Measurements from ENCODE around the gene SLAIN2.
"Not testable (repeated sequence)": the region's sequence is repeated elsewhere in the genome, so short reads cannot be mapped to it uniquely, and the experiment has no call there.

The SLAIN2 gene

GRCh38 chr4:48445704-48446103 lies 104.4 kb downstream of the SLAIN2 start:
- no peak for DNase-seq

DNA sequence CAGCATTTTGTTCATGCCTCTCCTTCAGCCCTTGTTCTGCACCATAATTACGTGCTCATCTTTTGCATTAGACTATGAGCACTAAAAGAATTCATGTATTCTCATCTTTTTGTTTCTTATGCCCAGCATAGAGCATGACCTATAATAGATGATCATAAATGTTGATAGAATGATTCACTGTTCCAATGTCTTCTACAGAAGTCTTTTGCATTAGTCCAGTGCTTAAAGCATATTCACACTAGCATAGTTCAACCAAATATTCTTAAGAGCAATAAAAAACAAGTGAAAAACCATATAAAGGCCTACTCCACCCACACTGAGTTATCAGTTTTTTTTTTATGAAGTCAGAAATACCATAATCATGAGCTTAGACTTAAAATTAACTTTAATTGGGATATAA lies 105.3 kb downstream of the SLAIN2 start:
- no peak for DNase-seq

GRCh38 chr4:48449151-48449550 lies 107.8 kb downstream of the SLAIN2 start:
- DNase-seq, result no peak

- DNase-seq, result no peak
Observed at GRCh38 chr4:48450740-48451139, 109.4 kb downstream of the SLAIN2 start.

- not testable (repeated sequence) for DNase-seq
Observed at GRCh38 chr4:48451656-48452055, 110.3 kb downstream of the SLAIN2 start.

- DNase-seq, result no peak
Observed at GRCh38 chr4:48454591-48454990, 113.3 kb downstream of the SLAIN2 start.

DNA sequence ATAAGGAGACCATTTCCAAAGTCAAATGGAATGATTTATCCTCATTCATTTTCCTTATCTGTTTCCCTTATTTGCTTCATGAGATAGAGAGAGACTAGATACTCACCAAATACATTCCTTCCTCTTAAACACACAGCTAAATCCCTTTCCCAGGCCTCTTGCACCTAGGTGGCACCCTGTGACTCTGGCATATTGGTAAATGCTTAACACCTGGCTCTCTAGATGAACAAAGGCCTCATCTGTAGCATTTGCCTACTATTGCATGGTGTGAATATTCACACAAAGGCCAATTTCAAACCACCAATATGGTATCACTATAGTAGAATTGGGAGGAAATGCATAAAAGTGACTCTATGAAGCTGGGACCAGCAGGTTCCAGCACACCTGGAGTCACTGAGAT lies 119.7 kb downstream of the SLAIN2 start:
- no peak for DNase-seq

- DNase-seq, result no peak
Observed at GRCh38 chr4:48462363-48462762, 121.0 kb downstream of the SLAIN2 start.

DNA sequence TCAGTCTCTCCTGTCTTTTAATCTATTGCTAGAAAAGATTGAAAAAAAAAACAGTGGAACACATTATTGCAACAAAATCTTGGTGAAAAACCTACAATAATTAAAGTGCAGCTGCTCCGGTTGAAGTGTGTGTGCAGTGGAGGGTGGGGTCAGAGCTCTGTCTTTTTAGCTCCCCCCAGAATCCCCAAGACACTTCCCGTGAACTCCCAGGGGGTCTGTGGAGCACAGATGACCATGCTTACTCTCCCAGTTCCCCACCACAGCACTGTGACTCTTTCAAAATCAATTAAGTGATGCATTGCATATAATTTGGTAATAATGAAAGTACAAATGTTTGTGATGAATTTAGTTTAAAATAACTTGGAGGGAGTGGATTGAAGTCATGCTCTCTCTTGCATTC lies 126.1 kb downstream of the SLAIN2 start:
- no peak for DNase-seq

DNA sequence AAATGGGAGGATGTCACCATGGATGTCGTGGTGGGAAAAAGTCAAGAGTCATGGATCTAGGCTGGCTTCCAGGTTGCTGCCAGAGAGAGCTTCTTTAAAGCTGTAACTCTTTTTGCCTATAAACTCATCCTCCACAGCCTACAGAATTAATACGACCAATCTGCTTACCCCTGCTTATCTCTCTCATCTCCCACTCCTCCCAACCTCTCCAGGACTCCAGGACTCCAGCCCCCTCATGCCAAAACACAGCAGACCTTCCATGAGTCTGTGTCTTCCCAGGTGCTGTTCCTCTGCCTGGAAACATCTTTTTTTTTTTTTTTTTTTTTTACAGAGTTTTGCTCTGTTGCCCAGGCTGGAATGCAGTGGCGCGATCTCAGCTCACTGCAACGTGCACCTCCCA lies 126.6 kb downstream of the SLAIN2 start:
- DNase-seq, result no peak

GRCh38 chr4:48470137-48470536 lies 128.8 kb downstream of the SLAIN2 start:
- DNase-seq, result no peak

DNA sequence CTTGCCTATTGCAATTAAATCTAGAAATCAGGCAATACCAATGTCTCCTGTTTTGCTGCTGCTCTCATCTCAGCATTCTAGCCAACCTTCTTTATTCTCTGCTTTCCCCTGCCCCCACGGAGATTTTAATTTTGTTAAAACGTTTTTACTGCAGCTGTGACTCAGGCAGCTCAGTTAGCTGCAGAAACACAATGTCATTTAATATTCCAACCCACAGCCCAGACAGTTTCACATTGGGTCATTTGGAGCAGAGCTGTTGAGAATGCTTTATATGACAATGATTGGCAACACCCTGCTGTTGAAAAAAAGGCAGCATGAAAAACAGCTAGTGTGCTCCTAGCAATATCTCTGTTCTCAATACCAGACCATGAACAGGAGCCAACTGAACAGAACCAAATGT lies 129.2 kb downstream of the SLAIN2 start:
- no peak for DNase-seq

GRCh38 chr4:48472794-48473193 lies 131.5 kb downstream of the SLAIN2 start:
- no peak for DNase-seq

DNA sequence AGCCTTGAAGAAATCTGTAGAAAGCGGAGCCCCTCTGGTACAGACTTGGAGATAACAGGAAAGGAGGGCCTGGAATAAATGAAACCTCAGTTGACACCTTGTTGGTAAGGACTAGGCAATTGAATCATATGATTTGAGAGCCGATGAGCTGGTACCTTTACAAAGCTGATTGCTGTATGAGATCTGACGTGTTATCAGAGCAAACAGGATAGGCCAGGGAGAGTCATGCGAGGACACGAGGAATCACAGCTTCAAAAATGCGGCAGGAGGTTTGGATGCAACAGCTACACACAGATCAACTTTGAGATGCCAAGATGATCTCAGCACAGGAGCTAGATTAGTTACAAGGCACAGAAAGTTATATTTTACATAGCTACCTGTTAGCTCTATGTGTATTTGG lies 134.4 kb downstream of the SLAIN2 start:
- DNase-seq, result no peak

Measured in CD4-positive, alpha-beta T cell treated with Interleukin-17A for 4 hours (primary cell).